ENCODE measurements around the gene GPR137B.

Gene GPR137B

GRCh38 chr1:236206548-236206947, 64.2 kb downstream of the GPR137B start:
- no peak for DNase-seq

DNA sequence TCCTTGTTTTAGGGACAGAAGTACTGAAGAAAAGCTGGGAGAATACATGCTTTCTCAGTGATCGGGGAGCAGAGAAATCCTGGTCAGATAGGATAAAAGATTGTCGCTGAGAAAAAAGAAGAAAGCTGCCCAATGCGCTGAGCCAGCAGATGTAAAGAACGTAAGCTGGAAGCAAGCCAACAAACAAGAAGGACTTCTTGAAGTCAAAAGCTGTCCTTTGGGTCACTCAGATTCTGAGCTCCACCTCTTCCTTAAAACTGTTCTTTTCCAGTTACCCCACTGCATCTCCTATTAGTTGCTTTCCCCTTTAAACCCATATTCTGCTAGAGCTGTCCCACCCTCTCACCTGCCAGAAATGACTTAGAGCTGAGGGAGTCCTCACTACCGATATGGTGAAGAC, 64.8 kb downstream of the GPR137B start:
- no peak for DNase-seq

DNA sequence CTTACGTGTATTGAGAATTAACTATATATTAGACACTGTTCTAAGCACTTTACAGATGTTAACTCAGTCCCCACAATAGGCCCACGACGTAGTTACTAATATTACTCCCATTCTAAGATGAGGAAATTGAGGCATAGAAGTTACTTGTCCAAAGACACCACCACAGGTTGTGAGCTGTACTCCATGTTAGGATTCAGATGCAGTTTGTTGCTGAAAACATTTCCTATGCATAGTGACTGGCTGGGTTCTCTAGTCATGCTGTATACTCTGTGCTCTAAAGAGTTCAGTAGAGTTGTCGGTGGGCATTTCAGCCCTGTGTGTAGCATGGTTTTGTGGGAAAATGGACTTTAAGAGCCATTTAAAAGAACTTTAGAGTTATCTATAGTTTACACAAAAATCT, 65.2 kb downstream of the GPR137B start:
- no peak for DNase-seq

DNA sequence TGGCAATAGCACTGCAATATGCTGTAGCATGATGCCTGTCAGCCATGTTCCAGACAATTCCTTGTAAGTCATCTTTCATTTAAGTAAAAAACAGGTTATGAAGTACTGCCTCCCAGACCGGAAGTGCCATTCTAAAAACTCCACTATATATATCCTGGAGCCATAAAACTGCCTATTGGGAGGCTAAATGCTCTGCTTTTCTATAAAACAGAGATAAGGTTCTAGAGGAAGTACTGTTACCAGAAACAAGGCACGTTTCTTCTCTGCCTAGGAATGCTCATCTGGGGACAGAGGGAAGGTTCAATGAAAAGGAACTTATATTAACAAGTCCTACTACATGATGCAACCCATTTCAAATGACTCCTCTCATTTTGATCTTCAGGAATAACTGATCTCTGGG, 66.8 kb downstream of the GPR137B start:
- no peak for DNase-seq

DNA sequence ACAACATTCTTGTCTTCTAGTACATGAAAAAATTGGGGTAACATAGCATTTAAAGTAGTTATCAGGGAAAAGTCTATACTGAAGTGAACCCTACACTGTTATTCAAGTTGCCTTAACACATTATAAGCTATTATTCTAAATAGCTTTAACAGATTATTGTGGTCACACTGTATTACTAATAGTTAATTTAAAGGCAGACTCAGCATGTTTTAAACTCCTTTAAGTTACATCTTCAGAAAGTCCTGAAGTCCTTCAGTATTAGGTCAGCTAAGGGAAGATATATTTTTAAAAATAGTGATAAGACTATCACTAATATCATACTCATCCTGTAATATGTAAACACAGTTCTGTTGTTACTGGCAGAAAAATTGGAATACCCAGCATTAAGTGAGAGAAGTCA, 67.4 kb downstream of the GPR137B start:
- no peak for DNase-seq

DNA sequence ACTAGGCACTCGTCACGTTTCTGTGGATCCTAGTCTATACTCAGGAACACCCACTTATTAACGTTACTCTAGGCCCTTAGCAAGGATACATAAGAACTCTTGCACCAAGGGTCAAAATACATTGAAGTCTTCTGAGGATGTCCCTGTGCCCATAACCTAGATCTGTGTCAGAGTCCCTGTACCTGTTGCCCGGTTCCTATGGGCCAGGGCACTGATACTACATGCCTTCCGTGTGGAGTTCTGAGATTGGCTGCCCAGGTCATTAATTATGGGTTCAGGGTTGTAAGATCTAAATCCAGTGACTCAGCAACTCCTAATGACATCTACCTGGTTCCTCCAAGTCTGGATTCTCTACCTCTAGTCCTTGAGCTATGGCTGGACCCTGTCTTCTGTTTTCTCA, 69.5 kb downstream of the GPR137B start:
- DNase-seq, result no peak

- no peak for DNase-seq
Measured at GRCh38 chr1:236213534-236213933, 71.2 kb downstream of the GPR137B start.

GRCh38 chr1:236214761-236215160, 72.4 kb downstream of the GPR137B start:
- no peak for DNase-seq

- no peak for DNase-seq
Measured at GRCh38 chr1:236220473-236220872, 78.1 kb downstream of the GPR137B start.

- no peak for DNase-seq
Measured at GRCh38 chr1:236222632-236223031, 80.3 kb downstream of the GPR137B start.

DNA sequence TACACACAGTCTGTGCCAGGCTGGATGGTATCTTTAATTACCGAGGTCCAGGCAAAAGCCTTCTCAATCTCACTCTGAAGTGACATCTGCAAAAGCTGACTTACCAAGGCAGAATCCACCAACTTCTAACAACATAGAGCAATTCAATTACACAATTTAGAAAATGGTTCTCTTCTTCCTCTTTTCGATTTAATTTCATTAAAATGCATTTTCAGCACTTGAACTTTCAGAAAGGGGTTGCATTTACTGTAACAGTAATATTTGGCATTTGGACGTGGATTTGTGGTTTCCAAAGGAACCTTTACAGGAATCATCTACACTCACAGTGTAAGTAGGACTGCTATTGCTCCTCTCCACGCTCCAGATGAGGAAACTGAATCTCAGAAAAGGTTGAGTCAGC, 86.1 kb downstream of the GPR137B start:
- no peak for DNase-seq

DNA sequence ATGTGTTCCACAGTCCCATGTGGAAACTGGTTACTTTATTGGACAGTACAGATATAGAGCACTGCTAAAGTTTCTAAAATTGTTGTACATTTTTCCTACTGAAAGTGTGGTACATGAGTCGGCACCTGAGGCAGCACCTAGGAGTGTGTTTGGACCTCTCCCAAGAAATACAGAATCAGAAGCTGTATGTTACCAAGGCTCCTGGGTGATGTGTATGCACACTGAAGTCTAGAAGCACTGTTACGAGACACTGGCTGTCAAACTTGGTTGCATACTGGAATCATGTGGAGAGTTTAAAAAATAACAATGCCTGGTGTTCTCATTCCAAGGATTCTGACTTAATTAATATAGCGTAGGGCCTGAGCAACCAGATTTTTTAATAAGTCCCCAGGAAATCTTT, 92.8 kb downstream of the GPR137B start:
- no peak for DNase-seq

DNA sequence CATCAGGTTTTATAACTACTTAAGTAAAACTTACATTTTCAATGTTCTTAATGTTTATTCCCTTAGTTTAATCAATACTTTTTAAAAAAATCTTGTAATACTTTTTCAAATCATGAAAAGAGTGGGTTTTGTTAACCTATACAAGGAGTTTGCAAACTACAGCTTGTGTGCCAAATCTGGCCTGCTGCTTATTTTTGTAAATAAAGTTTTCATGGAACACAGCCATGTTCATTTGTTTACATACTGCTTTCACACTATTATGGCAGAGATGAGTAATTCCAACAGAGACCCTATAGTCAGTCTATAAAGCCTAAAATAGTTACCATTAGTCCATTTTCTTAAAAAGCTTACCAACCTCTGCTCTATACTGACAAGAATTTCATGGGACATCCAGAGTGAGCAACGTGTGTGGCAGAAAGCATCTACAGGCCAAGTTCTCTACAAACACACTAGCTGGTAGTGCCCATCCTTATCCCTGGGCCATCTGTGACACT, 96.8 kb downstream of the GPR137B start:
- no peak for DNase-seq

- no peak for DNase-seq
Measured at GRCh38 chr1:236240675-236241074, 98.3 kb downstream of the GPR137B start.

- DNase-seq, result no peak
Measured at GRCh38 chr1:236242568-236242967, 100.2 kb downstream of the GPR137B start.

GRCh38 chr1:236247286-236247685, 104.9 kb downstream of the GPR137B start:
- DNase-seq, result no peak

DNA sequence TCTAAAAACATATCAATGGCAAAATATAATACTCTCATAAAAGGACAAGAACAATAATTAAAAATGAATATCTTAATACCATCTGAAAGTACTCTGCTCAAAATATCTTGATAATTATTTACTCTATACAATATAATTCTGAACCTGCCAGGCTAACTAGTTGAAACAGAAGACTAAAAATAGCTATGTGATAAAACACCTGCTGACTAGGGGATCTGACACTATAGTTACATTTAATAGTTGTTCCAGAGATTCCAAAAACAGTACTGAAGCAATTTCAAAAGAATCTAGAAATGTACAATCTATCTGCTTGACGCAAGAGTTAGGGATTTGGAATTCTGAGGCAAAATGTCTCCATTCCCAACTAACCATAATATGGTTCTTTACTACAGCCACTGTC, 109.2 kb downstream of the GPR137B start:
- DNase-seq, result no peak

- DNase-seq, result no peak
Measured at GRCh38 chr1:236253119-236253518, 110.8 kb downstream of the GPR137B start.

GRCh38 chr1:236253918-236254637, 111.7 kb downstream of the GPR137B start:
- DNase-seq, result no peak

DNA sequence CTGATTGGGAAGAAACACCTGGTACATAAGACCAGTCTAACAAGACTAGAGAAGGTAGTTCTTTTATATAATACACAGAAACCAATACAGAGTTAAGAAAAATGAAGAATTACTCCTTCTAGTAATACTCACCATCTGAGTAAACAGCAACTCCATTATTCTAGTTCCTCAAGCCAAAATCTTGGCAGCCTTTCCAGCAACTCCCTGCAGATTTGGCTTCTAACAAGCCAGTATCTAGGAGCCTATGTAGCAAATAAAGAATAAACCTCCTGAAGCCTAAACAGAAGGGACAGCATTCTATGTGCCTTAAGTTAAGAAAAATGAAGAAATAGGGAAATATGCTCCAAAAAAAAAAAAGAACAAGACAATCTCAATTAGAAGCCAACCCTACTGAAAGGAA, 114.9 kb downstream of the GPR137B start:
- DNase-seq, result no peak

DNA sequence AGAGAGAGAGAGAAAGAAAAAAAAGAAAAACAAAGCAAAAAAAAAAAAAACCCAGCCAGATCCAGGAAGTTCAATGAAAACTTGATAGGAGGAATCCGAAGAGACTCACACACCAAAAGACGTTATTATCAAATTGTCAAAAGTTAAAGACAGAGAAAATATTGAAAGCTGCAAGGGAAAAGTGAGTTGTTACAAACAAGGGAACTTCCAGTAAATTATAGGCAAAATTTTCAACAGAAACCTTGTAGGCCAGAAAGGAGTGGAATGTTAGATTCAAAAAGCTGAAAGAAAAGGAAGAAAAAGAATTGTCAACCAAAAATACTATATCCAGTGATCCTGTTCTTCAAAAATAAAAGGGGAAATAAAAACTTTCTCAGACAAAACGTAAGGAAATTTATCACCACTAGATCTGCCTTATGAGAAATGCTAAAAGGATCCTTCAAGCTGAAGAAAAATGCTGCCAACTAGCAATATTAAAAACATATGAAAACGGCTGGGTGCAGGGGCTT, 115.8 kb downstream of the GPR137B start:
- DNase-seq, result no peak

Data from NCI-H2081 (cell line).